BJ (cell line): Measurements from ENCODE around the gene EMID1. TPM values are rescaled to one million over a fixed set of nuclear protein-coding genes. Genes with fewer than 3 reads are reported as not detected.

Source experiments
- CTCF ChIA-PET: fragments of 350-600 bp; formaldehyde crosslinking; extraction: SDS; loops from one replicate; lab custom pipeline; 2021; ENCODE audit warnings: antibody characterized with exemption, inconsistent platforms; lab: Yijun Ruan, JAX
- POLR2A ChIA-PET: fragments of 300-600 bp; sonication (Branson Sonifier 250); formaldehyde crosslinking; extraction: SDS; loops from one replicate; lab custom pipeline; 2021; ENCODE audit warnings: antibody characterized with exemption; lab: Charles Lee
- DNase-seq: peaks from one replicate; pipeline ENCODE4 v3.0.0-alpha.2; 2011; ENCODE audit warnings: low read depth
- H3K27me3 ChIP-seq: 2 replicates; pipeline ENCODE4 v1.6.0; 2011; ENCODE audit warnings: low read length; ENCODE audit not compliant: control insufficient read depth, insufficient read depth
- H3K36me3 ChIP-seq: 2 replicates; pipeline ENCODE4 v1.5.1; 2011; ENCODE audit warnings: low read length; ENCODE audit not compliant: control insufficient read depth, insufficient read depth
- H3K4me3 ChIP-seq: 2 replicates; pipeline ENCODE4 v1.5.1; 2011; ENCODE audit warnings: low read depth, mild to moderate bottlenecking, control low read depth, low read length
- polyA plus RNA-seq: library from polyadenylated mRNA; depleted of rRNA; stranded (reverse); fragments of >200 nt; gene quantifications from 2 replicates; pipeline ENCODE4 v1.2.3, GENCODE V29; 2011
- TF ChIP-seq, protein P1 (sequence below): IDR thresholded peaks from 2 replicates; pipeline ENCODE4 v1.5.1; 2011; ENCODE audit warnings: low read depth, mild to moderate bottlenecking, control low read depth, inconsistent platforms, low read length, moderate library complexity; ENCODE audit not compliant: insufficient read depth

EMID1 gene
- polyA plus RNA-seq, 1 experiment, result 0.05 TPM

DNA sequence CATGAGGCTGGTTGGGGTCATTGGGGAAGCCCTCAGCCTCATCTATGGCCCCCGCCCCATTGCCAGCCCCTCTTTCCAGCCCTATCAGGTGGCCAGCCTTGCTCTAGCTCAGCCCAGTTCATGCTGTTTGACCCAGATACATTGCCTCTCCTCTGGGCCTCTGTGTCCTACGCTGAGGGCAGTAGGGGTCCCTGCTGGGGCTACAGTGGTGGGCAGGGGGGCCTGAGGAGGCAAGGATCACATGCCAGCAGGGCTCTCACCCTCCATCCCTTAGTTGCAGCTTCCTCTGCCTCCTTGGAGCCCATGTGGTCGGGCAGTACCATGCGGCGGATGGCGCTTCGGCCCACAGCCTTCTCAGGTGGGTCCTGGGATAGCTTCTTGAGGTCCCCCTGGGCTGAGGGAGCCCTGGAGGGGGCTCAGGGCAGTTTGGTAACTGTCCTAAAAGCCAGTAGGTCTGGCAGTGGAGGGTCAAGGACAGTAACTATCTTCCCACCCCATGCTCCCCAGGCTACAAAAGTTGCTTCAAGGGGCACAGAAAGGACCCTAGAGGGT, 19.2 kb downstream of the EMID1 start:
- CTCF ChIA-PET, result interaction anchor here (2.0 kb wide), 1 partner anchor 21 kb away, joined by 7 read pairs; no protein-coding TSS in a partner anchor
- POLR2A ChIA-PET, result no interaction called here
- TF ChIP-seq, protein P1, sequence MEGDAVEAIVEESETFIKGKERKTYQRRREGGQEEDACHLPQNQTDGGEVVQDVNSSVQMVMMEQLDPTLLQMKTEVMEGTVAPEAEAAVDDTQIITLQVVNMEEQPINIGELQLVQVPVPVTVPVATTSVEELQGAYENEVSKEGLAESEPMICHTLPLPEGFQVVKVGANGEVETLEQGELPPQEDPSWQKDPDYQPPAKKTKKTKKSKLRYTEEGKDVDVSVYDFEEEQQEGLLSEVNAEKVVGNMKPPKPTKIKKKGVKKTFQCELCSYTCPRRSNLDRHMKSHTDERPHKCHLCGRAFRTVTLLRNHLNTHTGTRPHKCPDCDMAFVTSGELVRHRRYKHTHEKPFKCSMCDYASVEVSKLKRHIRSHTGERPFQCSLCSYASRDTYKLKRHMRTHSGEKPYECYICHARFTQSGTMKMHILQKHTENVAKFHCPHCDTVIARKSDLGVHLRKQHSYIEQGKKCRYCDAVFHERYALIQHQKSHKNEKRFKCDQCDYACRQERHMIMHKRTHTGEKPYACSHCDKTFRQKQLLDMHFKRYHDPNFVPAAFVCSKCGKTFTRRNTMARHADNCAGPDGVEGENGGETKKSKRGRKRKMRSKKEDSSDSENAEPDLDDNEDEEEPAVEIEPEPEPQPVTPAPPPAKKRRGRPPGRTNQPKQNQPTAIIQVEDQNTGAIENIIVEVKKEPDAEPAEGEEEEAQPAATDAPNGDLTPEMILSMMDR, result no peak
- Histone ChIP-seq H3K27me3 (peaks cover 12% of the 10 kb centered on the region), H3K36me3 (no peaks in the 10 kb centered on the region), H3K4me3 (no peak overlapping the region)
- DNase-seq, result no peak

DNA sequence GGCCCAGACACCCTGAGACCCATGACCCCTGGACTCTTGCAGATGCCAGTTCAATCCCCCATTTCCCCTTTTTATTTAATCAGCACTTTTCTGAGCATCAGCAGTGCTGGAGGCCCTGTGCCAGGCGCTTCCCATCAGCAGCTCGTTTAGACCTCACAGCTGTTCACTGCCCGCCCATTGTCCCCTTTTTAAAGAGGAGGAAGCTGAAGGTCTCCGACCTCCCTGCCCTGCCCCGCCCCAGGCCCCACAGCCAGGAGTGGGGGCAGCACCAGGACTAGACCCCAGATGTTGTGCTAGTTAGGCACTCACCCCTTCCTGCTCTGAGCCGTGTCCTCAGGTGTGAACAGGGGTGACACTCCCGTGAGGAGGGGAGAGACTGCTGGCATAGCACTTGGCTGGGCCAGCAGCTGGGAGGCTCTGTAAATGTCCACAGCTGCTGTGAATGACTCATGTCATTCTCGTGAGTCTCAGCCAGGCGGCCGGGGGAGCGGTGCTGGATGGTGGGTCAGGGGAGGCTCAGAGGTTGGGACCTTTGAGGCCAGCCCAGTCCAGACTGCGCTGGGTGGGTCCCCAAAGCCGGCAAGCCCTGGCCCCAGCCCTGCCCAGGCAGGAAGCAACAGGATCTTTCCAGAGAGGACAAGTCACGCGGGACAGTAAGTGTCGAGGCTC, 19.9 kb downstream of the EMID1 start:
- no peak overlapping the region for H3K4me3 ChIP-seq
- H3K36me3 ChIP-seq, result no peaks in the 10 kb centered on the region
- CTCF ChIA-PET, result interaction anchor here (1.6 to 2.1 kb wide), 2 partner anchors 17 to 20 kb away, joined by 4 to 9 read pairs; no protein-coding TSS in a partner anchor
- H3K27me3 ChIP-seq, result peaks cover 12% of the 10 kb centered on the region
- POLR2A ChIA-PET, result no interaction called here
- TF ChIP-seq, protein P1, result no peak
- DNase-seq, result no peak

DNA sequence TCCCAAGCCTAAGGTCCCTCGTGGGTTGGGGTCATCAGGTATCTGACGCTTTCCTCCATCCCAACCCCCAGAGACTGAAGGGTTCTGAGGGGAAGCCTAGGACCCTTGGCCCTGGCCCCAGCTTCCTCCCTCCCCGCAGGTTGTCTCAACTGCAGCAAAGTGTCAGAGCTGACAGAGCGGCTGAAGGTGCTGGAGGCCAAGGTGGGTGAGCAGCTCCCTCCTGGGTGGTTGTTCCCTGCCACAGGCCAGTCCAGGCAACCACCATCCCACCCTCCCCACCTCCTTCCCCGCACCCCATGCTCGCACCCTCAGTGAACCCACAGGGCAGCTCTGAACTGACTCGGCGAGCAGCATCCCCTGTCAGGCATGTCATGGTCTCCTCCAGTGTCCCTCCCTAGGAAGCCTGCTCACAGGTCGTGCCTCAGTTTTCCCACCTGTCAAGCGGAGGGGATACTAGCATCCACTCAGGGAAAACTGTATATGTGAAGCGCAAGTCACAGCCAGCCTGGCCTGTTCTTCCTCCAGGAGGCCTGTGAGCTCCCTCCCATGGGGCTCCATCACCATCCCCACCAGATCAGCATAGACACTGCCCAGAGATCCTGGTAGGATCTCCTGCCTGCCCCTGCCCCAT, 20.8 kb downstream of the EMID1 start:
- TF ChIP-seq, protein P1, result no peak
- no peaks in the 10 kb centered on the region for H3K36me3 ChIP-seq
- CTCF ChIA-PET, result interaction anchor here (0.6 to 2.1 kb wide), 3 partner anchors 16 to 36 kb away, joined by 3 to 9 read pairs (median 4); no protein-coding TSS in a partner anchor

DNA sequence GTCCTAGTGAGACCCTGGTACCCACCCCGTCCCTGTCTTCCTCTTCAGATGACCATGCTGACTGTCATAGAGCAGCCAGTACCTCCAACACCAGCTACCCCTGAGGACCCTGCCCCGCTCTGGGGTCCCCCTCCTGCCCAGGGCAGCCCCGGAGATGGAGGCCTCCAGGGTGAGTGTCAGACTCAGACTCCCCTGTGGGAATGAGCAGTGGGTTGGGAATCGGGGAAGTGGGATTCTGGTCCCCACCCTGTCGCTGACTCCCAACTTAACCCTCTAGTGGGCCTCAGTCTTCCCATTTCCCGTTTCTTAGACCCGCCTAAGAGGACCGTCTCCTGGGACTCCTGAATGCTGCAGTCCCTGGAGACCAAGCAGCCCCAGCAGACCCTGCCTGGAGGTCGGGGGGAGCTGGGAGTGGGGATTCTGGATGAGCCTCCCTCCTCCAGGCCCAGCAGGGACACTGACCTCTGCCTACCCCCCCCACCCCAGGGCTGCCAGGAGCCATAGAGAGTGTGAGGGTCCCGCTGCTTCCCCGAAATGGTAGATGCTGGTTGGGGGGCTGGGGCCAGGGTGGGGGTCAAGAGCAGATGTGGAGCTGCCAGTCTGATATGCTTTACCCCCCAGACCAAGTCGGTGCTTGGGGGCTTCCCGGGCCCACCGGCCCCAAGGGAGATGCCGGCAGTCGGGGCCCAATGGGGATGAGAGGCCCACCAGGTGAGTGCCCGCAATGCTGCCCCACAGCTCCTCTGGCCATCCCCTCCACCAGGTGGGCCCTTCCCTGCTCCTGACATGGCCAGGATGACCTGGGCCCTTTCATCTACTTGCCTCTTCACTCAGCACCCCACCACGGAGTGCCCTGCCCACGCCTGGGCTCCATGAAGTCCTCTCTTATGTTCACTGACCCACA, 25.5 kb downstream of the EMID1 start:
- Histone ChIP-seq H3K27me3 (no peaks in the 10 kb centered on the region), H3K36me3 (no peaks in the 10 kb centered on the region), H3K4me3 (no peak overlapping the region)
- ChIA-PET POLR2A (no interaction called here), CTCF (interaction anchor here (1.0 kb wide), 1 partner anchor 14 kb away, joined by 3 read pairs; no protein-coding TSS in a partner anchor)
- no peak for DNase-seq
- TF ChIP-seq, protein P1, result no peak

More for the DNA sequence above, 20.8 kb downstream of the EMID1 start:
- Histone ChIP-seq H3K27me3 (peaks cover 12% of the 10 kb centered on the region), H3K4me3 (no peak overlapping the region)
- no peak for DNase-seq
- POLR2A ChIA-PET, result no interaction called here
